ENCODE measurements around the gene BTAF1. TPM values are rescaled to one million over a fixed set of nuclear protein-coding genes. Genes with fewer than 3 reads are reported as not detected.
"Not testable (repeated sequence)": the region's sequence is repeated elsewhere in the genome, so short reads cannot be mapped to it uniquely, and the experiment has no call there.

The BTAF1 gene
- polyA plus RNA-seq, 10 donors, result 18.2 to 30.7 (median 25.2) TPM

DNA sequence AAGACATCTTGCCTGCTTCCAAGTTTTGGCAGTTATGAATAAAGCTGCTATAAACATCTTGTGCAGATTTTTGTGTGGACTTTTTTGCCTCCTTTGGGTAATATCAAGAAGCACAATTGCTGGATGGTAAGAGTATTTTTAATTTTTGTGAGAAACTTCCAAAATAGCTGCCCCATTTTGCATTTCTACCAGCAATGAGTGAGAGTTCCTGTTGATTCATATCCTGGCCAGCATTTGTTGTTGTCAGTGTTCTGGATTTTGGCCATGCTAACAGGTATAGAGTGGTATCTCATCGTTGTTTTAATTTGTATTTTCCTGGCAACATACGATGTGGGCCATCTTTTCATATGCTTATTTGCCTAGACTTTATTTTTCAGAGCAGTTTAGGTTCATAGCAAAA lies 53.9 kb downstream of the BTAF1 start:
- DNase-seq, result no peak

DNA sequence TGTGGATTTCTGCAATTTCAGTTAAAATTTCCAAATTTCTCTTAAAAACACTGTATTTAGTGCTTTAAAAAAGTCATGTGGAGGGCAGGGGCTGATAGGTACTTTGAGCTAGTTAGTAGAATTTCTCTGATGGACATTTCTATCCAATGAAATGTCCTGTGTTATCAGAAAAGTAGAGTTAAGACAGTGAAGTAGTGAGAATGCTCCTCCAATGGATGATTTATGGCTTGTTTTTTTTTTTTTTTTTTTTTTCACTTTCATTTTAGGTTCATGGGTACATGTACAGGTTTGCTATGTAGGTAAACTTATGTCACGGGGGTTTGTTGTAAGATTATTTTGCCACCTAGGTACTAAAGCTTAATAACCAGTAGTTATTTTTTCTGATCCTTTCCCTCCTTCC lies 55.0 kb downstream of the BTAF1 start:
- DNase-seq, result no peak

DNA sequence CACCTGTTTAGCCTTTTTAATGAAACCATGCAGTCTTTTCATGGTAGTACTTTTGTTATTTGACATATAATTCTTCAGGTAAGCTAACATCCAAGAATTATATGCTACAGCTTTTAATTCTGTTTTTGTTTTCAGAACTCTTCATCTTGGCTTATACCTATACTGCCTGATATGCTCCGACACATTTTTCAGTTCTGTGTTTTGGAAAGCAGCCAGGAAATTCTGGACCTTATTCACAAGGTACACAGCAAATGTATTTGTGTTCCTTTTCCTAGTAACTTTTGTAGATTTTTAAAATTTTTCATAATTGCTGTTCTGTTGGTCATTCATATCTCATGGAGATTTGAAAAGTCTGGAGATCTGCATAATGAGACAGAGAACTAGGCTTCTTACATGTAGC lies 56.7 kb downstream of the BTAF1 start:
- DNase-seq, result no peak

DNA sequence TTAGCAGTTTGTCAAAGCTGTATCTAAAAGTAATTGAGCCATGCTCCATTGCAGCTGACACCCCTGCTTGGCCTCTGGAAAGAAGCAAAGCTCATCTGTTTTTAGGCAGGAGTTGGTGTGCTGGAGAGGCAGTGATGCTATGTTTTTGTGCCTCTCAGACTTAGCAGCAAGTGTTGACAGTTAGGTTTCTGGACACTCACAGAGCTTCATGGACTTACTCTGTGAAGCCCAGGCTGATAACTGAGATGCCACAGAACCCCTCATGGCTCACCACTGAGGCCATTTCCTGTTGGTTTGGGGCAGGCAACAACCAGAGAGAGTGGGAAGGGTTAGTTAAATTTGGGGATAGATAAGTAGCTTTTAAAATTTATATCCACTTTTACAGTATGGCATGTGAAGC lies 59.8 kb downstream of the BTAF1 start:
- DNase-seq, result no peak

DNA sequence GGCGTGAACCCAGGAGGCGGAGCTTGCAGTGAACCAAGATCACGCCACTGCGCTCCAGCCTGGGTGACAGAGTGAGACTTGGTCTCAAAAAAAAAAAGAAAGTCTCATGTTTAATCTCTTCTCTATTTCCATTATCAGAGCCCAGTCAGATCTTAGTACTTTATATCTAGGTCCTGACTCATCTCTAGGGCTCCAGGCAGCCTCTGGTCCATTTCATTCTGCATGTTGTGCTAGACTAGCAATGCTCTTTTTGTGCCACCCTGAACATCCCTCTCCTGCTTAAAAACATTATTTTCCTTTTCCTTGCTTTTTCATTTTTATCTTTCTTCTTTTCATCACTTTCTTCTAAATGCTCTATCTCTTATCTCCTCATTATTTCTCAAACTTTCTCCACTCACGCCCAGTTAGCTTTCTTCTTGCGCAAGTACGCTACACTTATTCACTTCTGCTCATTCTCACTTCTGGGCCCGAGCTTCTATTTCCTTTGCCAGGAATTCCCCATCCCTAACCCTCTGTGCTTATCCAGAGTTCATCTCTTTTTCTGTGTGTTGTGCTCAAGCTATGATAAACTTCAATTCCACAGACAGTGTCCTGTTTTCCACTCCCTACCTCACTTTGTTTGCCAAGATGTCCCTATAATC lies 63.9 kb downstream of the BTAF1 start:
- DNase-seq, result no peak

DNA sequence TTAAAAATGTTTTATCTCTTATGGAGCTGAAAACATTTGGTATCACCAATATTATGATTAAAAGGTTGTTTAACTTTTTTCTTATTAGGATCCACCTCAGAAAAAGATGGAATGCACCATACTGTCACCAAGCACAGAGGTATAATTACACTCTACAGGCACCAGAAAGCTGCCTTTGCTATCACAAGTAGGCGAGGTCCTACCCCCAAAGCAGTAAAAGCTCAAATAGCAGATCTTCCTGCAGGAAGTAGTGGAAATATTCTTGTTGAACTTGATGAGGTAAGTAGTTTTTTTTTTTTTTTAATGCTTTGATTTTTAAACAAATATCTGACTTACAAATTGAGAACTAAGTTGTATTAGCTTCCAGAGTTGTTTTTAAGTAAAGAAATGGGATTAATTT lies 68.5 kb downstream of the BTAF1 start:
- DNase-seq, result no peak

DNA sequence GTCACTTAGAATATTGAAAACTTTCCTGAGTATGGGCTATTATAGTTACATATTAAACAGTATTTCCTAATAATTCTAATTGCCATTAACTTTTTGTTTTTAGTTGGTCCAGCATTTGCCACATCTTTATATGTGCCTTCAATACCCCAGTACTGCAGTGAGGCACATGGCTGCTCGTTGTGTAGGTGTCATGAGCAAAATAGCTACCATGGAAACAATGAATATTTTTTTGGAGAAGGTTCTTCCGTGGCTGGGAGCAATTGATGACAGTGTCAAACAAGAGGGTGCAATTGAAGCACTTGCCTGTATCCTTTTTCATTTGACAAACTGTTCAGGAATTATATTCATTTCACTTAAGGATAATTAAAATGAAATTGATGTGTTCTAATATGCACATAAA lies 72.7 kb downstream of the BTAF1 start:
- DNase-seq, result no peak

DNA sequence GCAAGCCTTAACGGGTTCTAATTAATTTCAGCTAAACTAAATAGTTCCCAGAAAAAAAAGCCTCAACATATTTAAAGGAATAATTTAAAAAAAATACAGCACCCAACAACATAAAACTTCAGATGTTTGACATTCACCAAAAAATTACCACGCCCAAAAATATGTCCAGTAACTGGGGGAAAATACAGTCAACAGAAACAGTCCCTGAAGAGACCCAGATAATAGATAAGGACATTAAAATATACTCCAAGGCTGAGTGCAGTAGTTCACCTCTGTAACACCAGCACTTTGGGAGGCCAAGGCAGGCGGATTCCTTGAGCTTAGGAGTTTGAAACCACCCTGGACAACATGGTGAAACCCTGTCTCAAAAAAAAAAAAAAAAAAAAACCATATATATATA lies 78.0 kb downstream of the BTAF1 start:
- DNase-seq, result no peak

DNA sequence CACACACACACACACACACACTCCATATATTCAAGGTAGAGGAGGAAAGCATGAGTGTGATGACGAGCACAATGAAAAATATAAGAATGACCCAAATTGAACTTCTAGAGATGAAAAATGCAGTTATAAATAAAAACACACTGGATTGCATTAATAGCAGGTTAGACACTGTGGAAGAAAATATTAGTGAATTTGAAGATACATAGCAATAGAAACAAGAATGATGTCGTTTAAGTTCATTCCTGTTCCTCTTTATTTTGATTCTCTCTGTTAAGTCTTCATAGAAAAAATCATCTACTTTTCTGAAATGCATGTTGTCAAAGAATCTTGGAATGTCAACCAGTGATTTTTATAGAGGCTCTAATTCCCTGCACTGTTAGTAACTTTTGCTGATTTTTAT lies 78.4 kb downstream of the BTAF1 start:
- DNase-seq, result no peak

DNA sequence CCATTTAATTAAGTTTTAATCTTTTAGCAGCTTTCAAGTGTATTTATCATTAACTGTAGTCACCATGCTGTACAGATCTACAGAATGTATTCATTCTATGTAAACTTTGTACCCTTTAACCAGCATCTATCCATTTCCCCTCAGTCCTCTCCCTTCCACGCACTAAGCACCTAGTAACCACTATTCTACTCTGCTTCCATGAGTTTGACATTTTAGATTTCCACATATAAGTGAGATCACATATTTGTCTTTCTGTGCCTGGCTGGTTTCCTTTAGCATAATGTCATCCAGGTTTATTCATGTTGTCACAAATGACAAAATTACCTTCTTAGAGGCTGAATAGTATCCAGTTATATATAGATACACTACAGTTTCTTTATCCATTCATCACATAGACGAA lies 79.7 kb downstream of the BTAF1 start:
- DNase-seq, result no peak

DNA sequence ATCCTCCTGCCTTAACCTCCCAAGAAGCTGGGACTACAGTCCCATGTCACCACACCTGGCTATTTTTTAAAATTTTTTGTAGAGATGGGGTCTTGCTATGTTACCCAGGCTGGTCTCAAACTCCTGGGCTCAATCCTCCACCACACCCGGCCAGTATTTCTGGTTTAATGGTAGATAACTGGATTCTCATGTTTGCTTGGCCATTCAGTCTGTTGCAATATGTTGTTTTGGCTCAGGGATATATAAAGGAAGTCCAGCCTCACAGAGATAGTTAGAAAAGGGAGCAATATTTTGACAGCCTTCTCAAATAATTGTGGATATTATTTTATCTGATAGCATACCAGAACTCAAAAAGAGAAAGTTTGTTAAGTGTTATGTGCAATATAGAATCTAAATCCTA lies 82.4 kb downstream of the BTAF1 start:
- DNase-seq, result no peak

DNA sequence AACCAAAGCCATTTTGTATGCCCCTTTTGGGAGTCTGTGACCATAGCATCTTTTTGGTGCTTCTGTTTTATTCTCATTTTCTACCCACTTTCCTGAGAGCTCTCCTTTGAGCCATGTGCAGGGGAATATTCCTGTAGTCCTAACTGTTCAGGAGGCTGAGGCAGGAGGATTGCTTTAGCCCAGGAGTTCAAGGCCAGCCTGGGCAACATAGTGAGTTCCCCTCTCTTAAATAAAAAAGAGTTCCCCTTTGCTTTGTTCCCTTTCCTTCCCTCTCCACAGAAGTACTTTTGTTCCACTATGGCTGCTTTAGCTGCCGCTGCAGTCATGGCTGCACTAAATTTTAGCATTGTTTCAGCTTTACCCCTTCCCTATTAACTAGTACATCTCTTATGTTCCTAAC lies 85.9 kb downstream of the BTAF1 start:
- no peak for DNase-seq

DNA sequence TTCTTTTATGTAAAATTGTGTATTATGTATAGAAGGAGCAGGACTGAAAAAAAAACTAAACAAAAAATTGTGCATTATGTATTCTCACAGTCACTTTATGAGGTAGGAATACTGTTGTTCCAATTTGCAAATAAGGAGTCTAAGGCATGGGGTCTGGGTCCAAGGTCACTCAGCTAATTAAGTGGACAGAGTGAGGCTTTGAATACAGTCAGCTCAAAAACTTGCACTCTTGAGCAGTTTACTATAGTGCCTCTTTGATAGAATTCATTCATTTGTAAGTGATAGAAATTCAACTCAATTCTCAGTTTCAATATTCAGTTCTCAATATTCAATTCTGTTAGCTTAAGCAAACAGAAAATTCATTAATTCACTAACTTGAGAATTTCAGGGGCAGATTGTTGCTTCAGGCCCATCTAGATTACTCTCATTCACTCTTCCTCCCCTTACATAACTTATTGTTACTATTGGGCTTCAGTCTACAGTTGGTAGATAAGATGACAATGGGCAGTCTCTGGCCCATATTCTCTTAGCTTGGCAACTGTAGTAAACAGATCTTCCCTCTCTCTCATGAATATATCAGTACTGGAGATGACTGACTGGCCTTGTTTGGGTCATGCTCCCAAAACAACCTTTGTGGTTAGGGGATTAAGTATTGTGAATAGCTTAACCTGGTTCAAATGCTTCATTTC lies 86.6 kb downstream of the BTAF1 start:
- no peak for DNase-seq

DNA sequence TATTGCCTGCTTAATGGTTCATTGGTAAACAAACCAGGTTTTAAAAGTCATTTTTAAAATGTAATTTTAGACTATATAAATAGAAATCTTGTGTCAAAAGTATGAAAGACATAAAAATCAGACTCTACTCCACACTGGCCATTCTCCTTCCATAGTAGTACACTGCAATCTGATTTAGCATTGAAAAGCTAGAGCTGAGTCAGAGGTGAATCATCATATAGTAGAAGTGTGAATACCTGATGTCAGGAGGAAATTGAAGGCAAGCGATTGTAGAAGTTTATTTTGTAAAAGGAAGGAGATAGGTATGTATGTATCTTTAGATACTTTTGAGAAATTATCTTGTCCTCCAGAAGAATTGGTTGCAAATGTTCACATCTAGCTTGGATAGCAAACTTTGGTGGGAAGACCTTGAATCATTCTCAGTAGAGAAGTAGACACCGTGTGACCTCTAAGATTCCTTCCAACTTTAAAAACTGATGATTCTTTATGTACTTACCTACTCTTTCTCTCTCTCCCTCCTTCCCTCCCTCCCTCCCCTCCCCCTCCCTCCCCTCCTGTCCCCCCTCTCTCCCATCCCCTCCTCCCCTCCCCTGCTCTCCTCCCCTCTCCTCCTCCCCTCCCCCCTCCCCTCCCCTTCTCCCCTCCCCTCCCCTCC lies 88.1 kb downstream of the BTAF1 start:
- peak in 1 of 3 donors; percentile 16 for DNase-seq

DNA sequence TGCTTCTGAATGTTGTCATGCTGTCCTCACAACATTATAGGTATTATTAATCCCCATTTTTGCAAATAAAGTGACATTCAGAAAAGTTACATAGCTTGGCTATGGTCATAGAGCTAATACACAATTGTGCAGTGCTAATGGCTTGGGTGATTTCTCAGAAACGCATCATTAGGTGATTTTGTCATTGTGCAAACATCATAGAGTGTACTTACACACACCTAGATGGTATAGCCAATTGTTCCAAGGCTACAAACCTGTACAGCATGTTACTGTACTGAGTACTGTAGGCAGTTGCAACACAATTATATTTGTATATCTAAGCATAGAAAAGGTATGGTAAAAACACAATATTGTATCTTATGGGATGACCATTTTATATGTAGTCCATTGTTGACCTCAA lies 91.0 kb downstream of the BTAF1 start:
- DNase-seq, result no peak

DNA sequence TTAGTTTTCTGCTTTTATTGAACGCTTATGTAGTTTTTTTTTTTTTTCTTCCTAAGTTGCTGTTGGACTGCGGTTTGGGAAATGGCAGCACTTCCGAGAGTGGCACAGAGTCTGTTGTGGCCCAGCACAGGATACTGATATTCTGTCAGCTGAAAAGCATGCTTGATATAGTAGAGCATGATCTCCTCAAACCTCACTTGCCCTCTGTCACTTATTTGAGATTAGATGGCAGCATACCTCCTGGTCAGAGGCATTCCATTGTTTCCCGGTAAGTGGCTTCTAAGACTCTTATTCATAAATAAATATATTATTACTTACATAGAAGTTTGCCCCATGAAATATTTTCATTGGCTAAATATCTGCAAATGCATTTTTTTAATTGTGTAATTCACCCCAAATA lies 101.1 kb downstream of the BTAF1 start:
- no peak for DNase-seq

DNA sequence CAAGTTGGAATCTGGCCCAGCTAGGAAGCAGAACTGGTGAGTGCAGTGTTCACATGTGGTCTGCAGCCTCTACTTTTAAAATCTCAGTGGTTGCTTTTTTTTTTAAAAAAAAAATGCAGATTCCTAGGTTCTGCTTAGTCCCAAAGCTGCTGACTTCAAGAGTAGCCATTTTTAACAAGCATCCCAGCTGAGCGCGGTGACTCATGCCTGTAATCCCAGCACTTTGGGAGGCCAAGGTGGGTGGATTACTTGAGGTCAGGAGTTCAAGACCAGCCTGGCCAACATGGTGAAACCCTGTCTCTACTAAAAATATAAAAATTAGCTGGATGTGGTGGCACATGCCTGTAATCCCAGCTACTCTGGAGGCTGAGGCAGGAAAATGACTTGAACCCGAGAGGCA lies 101.8 kb downstream of the BTAF1 start:
- DNase-seq, result not testable (repeated sequence)

DNA sequence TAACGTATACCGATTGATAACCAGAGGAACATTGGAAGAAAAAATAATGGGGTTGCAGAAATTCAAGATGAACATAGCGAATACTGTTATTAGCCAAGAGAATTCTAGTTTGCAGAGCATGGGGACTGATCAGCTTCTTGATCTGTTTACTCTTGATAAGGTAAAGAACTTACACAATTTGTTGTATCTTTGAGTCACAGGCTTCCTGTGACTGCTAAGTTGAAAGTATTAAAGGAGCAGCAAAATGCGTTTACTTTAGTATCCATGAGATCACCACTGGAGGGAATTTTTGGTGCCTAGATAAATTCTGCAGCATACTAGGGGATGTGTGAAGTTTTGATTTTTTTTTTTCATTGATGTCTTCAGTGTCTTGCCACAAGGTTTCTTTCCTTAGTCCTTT lies 103.6 kb downstream of the BTAF1 start:
- no peak for DNase-seq

DNA sequence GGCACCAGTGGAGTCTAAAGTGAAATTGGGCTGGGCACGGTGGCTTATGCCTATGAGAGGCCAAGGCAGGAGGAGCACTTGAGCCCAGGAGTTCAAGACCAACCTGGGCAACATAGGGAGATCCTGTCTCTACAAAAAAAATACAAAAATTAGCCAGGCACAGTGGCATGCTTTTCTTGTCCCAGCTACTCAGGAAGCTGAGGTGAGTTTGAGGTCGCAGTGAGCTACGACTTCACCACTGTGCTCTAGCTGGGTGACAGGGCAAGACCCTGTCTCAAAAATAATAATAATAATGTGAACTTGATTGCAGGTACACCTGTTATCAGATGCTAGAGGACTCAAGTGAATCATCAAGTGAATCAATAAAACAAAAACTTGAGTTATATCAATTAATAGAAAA lies 108.0 kb downstream of the BTAF1 start:
- DNase-seq, result no peak

DNA sequence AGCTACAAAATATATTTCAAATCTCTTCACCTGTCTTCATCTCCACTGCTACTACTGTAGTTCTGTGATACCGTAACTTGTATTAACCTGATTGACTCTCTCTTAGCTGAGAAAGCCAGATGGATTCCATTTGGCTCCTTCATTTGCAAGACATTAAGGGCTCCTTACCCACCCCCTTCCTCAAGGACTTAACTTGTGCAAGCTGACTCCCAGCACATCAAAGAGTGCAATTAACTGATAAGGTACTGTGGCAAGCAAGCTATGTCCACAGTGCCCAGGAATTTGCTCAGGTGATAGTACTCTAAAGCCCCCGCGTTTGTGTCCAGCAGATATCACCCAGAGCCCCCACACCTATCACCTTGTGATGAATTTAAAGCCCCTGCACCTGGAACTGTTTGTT lies 109.5 kb downstream of the BTAF1 start:
- DNase-seq, result not testable (repeated sequence)

DNA sequence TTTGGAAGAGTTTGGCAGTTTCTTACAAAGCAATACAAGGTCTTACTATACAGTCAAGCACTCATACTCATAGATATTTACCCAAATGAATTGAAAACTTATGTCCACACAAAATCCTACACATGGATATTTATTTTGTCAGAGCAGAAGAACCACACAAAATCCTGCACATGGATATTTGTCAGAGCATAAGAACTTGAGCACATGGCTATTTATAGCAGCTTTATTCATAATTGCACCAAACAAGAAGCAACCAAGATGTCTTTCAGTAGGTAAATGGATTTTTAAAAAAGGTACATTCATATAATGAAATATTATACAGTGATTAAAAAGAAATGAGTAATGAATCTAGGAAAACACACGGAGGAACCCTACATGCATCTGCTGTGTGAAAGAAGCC lies 115.4 kb downstream of the BTAF1 start:
- DNase-seq, result no peak

DNA sequence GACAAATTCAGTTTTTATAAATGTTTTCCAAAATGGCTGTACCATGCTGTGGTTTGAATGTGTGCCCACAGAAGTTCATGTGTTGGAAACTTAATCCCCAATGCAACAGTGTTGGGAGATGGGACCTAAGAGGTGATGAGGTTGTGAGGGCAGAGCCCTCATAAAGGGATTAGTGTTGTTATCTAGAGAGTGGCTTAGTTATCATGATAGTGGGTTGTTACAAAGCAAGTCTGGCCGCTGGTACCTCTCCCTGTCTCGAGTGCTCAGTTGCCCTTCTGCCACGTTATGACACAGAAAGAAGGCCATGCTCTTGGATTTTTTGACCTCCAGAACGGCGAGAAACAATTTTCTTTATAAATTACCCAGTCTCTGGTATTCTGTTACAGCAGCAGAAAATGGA lies 119.0 kb downstream of the BTAF1 start:
- no peak for DNase-seq

DNA sequence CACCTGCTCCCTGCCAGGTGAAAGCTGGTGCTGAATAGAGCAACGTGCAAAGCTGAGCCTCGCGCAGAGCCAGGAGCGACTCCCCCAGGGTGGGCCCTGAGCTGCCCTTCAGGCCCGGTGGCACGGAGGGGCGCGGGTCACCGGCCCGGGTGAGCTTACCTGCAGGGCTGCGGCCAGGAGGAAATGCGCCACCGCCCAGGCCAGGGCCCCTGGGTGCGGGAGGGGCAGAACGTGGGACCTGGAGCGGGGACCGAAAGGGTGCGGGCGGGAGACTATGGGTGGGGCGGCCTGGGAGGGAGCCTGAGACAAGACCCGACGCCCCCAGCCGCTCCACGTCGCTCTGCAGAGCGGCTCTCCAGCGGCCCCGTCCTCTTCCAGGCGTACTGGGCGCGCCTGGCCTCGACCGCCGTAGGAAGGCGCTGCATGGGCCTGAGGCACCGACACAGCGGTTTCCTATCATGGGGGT lies 122.1 kb downstream of the BTAF1 start:
- DNase-seq, result no peak

All from muscle of back (tissue), 11 donors.